ENCODE data around the gene PTRH1.

- no peak for TF ChIP-seq POLR2A (IDR thresholded peaks at IDR 0.05)
- TF ChIP-seq CTCF (IDR thresholded peaks at IDR 0.05 in 4 of 5, conservative IDR thresholded peaks at IDR 0.05 in 1 of 5): no peak
Measured at GRCh38 chr9:127690735-127691134, 24.7 kb downstream of the PTRH1 start.
